Endometrial microvascular endothelial cells (primary cell): ENCODE measurements around the gene OCRL. TPM values are rescaled to one million over a fixed set of nuclear protein-coding genes. Genes with fewer than 3 reads are reported as not detected.

Source experiments
- in situ Hi-C: cut with HindIII; loops from 2 replicates; pipeline ENCODE4 v1.10.0; 2017; ENCODE audit warnings: low sequenced_read_pairs, low pct_unique_long_range_greater_than_20kb; ENCODE audit errors: inconsistent ontology term
- total RNA-seq: library from RNA; depleted of rRNA; stranded (reverse); fragments of >200 nt; gene quantifications from one replicate; pipeline ENCODE4 v1.2.3, GENCODE V29; 2015; ENCODE audit errors: inconsistent ontology term

The OCRL gene
- total RNA-seq, 1 donor from 2014 or later = 11.9 TPM

DNA sequence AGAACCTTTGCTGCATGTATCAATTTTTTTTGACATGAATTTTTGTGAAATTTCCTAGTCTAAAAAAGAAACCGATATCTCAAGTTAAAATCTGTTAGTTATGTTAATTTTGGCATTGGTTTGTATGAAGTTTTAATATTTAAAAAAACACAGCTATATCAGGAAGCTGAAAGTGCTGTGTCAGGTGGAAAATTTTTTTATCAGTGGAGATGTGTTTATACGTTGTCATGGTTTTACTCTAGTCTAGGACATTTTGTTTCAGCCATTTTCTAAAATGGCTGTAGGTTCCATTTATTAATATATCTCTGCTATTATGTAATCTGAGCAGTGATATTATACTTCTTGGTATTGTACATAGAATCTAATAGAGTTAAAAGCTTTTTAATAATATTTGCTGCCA is 34.2 kb downstream of the OCRL start:
- in situ Hi-C loops = no loop called here

DNA sequence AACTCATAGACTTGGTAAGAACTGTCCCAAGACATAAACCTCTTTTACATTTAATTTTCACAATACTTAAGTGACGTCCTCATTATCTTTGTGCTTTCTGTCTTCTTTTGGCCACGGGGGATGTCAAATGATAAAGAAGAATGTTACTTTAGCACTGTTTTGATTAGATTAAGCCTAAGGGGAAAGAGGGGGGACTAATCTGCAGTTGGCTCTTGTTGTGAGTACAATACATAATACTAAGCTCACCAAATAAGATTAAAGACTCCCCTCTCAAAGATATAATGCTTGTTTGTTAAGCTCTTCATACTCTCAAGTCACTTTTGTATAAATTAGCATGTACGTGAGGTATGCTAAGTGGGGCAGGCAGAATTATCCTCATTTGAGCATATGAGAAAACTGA is 36.5 kb downstream of the OCRL start:
- in situ Hi-C loops = no loop called here

DNA sequence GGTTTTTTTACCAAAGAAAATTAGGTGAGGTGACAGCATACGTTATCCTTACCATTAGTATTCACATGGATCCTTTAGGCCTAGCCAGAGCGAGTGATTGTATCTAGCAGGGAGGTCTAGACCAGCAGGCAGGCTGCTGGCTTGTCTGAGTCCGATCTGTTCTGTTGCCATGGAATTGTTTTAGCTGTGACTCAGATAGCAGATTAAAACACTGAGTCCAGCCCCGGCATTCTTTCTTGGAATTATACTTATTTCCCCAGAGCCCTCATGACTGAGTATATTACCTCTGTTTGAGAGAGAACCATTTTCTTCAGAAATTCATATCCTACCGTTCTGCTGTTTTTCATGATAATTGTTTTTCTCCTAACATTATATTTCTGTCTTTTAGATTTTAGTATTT is 37.4 kb downstream of the OCRL start:
- in situ Hi-C loops = no loop called here

DNA sequence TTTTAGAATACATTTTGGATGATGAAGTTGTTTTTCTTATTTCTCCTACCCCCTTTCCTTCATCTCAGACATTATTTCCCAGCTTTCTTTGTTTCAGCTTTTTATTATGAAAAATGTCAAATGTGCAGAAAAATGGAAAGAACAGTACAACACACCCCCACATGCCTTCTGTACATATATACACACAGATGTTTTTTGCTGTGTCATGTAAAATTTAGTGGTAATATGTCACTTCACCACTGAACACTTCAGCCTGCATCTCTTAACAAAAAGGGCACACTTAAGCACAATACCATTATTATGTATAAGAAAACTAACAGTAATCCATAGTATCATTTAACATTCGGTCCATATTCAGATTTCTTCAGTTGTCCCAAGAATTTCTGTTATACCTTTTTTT is 37.8 kb downstream of the OCRL start:
- in situ Hi-C loops = no loop called here

DNA sequence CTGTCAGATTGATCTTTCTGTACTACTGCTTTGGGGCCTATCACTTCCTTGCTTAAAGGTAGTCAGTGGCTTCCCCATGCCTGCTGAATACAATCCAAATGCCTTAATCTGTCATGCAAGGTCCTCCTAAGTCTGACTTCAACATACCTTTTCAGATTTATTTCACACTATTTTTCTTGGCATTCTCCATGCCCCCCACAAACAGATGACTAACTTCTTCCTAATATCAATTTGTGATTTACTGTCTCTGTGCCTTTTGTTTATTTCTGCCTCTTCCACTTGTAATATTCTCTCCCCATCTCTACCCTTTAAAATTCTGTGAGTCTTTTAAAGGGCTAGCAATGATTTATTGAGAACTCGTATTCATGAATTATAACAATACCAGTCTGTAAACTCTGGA is 41.8 kb downstream of the OCRL start:
- in situ Hi-C loops = no loop called here

DNA sequence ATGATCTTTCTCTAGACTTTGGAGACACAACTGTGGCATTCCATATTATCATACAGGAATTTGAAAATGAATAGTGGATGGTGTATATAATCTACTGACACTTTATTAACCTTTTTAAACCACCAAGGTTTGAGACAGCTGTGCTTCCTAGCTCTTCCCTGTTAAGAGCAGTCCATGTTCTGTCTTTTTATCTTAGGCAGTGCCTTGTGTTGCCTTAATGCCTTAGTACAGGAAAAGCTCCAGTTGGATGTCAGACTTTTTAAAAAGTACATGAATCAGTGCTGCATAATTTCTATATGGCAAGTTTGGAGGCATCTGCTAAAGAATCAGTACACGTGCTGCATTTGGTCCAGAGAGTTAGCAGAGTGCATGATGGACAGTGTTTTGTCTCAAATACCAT is 45.1 kb downstream of the OCRL start:
- in situ Hi-C loops = no loop called here

DNA sequence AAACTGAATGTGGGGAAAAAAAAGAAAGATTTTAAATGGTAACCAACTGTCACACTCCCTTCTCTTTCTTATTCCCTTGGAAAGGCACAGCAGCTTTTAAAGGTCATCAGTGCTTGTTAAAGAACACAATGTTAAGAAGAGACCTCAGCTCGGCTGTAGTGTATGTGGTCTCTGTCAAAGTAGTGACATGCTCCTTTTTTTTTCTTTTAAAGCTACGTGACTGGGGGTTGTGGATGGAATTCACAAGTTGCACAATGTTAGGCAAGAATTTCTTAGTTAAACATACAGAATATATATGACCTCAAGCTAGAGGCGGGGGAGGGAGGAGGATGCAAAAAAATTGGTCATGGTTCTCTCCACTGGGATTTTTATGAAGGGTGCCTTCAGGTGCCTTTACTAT is 45.6 kb downstream of the OCRL start:
- in situ Hi-C loops = no loop called here

DNA sequence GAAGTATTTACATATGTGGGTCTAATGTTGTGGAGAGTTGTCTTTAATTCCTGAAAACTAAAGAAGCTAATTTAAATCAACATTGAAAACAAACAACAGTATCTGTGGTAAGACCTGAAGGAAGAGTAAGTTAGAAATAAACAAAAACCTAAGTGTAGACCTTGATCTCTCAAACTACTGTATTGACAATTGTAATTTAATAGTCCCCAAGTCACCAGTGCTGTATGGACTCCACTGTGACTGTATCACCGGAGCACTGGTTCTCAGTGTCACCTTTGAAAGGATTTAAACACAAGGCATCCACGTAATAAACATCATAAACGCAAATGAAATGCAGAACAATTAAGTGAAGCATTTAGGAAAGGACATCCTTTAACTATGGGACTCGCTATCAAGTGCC is 46.4 kb downstream of the OCRL start:
- in situ Hi-C loops = no loop called here

DNA sequence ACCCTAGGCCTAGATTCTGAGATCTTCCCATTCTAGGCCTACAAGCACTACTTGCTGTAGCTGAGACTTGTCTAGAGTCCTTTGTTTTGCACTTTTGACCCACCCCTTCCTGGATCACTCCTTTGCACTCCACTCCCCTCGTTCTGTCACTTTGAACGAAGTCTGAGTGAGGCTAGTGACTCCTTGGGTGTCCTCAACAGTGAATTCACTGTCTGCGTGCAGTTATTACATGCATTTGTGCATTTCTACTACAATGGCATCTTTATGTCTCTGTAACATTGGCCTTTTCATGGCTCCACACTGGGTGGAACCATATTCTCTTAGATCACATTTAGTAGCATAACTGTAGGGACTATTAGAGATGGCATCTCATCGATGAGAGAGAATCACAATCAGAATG is 50.5 kb downstream of the OCRL start:
- in situ Hi-C loops = no loop called here

DNA sequence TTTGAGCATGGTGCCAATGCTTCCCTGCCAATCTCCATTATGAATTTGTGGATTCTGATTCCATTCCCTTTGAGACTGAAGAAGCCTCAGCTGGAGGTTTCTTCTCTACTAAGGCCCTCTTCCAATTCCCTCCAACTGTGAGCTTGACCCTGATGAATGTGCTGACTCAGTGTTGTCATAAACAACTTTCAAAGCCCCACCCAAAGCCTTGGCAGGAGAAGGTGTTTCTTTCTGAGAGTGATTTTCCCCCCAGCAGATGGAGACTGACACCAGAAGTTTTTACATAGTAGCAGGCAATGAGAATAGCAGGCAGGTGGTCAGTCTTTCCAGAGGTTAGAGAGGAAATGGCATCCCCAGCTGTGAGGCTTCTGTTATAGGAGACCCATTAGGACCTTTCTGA is 53.1 kb downstream of the OCRL start:
- in situ Hi-C loops = no loop called here

DNA sequence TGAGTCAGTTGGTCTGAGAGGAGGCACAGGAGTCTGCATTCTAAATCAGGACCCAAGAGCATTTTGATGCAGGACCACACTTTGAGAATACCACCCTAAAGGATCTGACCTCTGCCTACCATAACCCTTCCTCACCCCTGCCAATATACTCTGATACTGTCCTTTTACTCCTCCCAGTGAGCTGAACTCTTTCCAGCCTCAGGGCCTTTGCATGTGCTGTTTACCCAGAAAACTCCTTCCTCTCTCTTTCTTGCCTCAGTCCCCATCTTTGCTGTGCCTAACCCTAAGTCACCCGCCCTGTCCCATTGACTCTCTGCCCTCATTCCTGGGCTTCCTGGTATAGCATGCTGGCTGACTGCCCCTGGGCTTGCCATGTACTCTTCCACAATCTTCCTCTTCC is 54.7 kb downstream of the OCRL start:
- in situ Hi-C loops = no loop called here

DNA sequence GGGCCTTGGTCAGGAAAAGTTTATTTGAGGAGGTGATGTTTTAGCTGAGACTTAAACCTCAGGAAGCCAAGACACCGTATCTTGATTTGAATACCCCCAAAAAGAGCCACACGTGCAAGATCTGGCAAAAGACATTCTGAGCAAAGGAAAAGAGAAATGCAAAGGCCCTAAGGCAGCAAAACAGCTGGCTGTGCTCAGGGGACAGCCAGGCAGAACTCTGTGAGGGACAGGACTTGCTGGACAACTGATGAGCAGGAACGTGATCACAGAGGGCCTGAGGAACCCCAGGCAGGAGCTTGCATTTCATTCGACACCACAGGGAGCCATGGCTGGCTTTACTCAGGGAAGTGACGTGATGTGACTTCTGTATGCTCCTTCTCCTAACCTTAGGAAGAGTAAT is 56.0 kb downstream of the OCRL start:
- in situ Hi-C loops = no loop called here

DNA sequence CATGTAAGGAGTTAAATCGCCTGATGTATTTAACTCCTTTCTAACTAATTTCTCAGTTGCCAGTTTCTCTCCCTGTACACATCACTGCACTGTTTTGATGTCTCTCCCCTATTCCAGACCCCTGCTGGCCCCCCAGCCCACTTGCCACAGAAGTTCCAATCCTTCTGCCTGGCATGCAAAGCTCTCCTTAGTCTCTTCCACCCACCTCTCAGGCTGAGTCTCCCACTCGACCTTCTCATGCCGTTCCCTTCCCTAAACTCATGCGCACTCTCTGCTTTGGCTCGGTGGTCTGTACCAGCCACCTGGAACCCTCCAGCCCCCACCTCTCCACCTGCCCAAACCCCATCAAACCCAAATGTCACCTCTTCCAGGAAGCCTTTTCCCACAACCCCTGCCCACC is 57.8 kb downstream of the OCRL start:
- in situ Hi-C loops = no loop called here

DNA sequence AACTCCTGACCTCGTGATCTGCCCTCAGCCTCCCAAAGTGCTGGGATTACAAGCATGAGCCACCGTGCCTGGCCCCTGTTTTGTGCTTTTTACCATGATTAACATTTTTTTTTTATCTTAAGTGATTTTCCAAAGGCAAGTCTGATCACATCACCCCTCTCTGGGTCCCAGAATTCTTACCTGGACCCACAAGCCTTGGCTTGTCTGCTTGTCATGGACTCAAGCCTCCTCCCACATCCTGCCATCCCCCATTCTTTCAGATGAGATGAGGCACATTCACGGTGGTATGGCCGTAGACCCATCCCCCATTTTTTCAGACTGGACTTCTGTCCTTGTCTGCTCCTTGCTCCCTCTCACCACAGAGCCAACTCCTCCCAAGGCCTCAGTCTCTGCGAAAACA is 59.4 kb downstream of the OCRL start:
- in situ Hi-C loops = no loop called here

DNA sequence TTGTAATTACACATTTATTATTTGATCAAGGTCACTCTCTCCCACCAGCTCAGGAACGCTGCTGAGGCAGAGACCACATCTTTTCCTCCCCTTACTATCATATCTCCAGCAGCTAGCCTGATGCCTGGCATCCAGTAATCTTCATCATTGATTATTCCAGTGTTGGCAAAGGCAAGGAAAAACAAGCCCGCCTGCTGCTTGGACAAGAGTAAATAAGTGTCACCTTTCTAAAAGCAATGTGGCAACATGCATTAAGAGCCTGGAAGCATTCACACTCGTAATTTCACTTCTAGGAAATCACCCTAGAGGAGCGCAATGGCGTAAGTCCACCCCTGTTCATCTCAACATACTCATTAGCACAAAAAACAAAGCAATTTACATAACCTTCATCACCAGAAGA is 59.9 kb downstream of the OCRL start:
- in situ Hi-C loops = no loop called here

DNA sequence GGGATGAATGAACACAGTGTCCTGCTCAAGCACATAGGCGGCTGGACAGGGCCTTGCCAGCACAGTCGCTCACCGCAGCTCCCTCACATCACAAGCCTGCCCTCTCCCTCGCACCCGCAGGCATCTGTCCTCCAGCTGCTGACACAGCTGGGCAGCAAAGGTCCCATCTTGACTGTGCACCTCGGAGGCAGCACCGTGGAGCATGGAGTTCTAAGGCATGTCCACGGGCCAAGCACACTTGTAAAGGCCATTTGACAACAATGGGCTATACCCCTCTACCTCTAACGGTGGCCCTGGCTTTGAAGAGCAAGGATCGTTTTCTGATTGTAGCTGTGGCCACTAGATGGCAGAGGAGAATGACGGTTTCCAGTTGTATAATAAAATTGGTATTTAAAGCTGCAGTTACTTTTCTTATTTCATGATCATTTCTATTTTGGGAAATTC is 60.9 kb downstream of the OCRL start:
- in situ Hi-C loops = no loop called here

DNA sequence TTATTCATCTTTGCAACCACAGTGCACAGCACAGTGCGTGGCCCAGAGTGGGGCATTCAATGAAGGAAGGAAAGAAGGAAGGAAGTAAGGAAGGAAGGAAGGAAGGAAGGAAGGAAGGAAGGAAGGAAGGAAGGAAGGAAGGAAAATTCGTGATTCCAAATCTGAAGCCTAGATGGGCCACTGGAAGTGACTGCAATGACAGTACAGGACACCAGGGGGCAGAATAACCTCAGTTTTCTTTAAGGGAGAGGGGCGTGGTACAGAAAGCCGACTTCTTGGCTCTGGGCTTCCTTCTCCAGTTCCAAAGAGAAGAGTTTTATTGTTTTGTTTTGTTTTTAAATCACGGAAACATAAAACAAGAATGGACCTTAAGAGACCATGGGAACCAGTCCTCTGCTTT is 66.9 kb downstream of the OCRL start:
- in situ Hi-C loops = no loop called here

DNA sequence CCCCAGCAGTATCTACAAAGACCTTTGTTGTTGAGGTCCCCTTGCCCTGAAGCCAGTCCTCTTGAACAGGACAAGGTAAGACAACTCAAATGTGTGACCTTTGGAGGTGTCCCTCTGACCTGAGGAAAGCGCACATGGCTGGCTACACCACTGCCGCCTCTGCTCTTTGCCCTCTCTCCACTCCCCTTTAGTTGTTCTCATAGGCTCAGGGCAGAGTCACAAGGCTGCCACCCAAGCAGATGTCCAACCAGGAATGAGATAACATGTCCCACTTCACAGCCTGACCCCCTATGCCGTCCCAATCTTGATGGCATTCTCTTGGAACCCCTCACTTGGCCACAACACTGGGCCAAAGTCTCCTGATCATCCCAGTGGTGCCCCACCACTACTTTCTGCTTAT is 68.4 kb downstream of the OCRL start:
- in situ Hi-C loops = no loop called here

DNA sequence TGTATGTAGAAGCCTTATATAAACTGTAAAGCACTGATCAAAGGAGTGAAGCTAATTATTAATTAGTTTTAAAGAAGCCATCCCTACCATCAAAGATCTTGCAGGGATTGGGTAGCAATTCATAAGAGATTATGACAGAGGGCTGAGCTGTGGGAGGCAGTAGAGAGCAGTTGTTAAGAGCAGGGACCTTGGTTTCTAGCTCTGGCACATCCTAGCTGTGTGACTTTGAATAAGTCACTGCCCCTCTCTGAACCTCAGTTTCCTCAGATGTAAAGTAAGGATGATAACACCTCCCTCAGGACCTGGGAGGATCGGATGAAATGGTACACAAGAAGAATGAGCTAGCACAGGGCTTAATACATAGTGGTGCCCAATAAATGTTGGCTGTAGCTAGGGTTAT is 69.3 kb downstream of the OCRL start:
- in situ Hi-C loops = no loop called here

DNA sequence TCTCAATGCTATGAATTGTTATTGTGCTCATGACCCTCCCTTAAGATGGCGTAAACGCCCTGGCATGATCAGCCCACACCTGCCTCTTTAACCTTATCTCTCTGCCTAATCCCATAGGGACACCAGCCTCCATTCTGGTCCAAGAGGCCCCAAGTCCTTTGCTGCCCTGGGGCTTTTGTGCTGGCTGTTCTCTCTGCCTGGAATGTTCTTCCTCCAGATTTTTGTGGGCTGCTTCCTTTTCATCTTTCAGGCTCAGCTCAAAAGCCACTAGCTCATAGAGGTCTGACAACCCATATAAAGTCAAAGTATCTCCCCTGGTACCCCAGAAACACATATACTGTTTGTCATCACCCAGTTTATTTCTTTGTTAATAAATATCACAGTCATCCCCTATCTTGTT is 72.3 kb downstream of the OCRL start:
- in situ Hi-C loops = no loop called here

DNA sequence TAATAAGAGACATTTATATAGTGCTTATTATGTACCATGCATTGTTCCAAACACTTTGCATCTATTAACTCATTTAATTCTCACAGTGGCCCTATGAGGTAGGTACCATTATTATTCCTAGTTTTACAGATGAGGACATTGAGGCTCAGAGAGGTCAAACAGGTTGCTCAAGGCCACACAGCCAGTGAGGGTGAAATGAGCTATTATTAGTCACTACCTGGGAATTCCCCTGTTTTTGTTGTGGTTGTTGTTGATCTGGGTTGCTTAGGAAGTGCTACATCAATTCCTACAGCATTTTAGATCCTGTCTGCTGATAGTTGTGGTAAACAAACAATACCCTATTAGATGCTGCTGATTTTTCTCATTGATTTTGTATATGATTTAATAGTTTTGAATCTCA is 73.5 kb downstream of the OCRL start:
- in situ Hi-C loops = no loop called here
